HG02884 (cell line): Measurements from ENCODE around the gene OR1J2.
"Not testable (repeated sequence)": the region's sequence is repeated elsewhere in the genome, so short reads cannot be mapped to it uniquely, and the experiment has no call there.

Source experiments
- ATAC-seq: cut with Tn5 transposase; IDR thresholded peaks from one replicate; pipeline ENCODE4 v1.9.1; 2021; ENCODE audit warnings: mild to moderate bottlenecking, moderate library complexity; ENCODE audit not compliant: unreplicated experiment

OR1J2 gene

DNA sequence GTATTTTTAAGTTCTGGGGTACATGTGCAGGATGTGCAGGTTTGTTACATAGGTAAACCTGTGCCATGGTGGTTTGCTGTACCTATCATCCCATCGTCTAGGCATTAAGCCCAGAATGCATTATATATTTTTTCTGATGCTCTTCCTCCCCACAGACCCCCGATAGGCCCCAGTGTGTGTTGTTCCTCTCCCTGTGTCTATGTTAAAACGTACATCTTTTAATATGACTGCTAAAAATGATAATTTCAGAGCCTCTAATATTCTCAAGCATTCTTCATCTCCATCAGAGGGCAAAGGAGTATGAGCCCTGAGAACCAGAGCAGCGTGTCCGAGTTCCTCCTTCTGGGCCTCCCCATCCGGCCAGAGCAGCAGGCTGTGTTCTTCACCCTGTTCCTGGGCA, at the start of gene OR1J2:
Gene OR1J2 (plus strand): TSS at position 301 of the 400 bp plus-strand sequence. CDS start 0 bp downstream, at position 301.
- no peak for ATAC-seq

DNA sequence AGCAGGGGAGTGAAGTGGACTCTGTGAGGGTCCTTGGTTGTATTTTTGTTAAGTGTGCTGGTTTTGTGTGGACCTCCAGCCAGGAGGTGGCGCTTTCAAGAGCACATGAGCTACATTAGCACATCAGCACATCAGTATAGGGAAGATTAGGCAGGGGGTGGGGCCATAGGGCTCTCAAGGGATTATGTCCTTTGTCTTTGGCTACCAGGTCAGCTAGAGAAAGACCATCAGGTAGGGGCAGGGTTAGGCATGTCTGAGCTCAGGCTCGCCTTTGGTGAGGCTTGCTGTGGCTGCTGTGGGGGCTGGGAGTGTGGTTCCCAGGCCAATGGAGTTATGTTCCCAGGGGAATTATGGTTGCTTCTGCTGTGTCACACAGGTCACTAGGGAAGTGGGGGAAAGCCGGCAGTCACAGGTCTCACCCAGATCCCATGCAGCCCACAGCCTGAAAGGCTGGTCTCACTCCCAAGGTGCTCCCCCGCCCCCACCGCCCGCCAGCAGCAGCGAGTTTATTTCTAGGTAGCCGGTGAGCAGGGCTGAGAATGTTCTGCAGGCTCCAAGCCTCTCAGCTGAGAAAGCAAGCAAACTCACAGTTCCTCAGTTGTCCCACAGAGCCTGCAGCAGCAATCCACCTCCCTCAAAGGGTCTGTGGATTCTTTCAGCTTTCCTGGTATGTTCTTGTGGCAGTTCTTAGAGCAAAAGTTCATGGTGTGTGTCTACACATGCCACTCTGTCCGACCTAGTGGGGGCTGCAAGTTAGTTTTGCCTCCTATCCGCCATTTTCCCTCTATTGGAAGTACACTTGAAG, 46.6 kb upstream of the OR1J2 start:
- ATAC-seq: peak; percentile 82

GRCh38 chr9:122464633-122465567, 45.7 kb upstream of the OR1J2 start:
- ATAC-seq: peak; percentile 66

- ATAC-seq: no peak
Measured at GRCh38 chr9:122466456-122466855, 44.1 kb upstream of the OR1J2 start.

GRCh38 chr9:122468735-122469134, 41.9 kb upstream of the OR1J2 start:
- no peak for ATAC-seq

GRCh38 chr9:122474561-122474960, 36.0 kb upstream of the OR1J2 start:
- no peak for ATAC-seq

DNA sequence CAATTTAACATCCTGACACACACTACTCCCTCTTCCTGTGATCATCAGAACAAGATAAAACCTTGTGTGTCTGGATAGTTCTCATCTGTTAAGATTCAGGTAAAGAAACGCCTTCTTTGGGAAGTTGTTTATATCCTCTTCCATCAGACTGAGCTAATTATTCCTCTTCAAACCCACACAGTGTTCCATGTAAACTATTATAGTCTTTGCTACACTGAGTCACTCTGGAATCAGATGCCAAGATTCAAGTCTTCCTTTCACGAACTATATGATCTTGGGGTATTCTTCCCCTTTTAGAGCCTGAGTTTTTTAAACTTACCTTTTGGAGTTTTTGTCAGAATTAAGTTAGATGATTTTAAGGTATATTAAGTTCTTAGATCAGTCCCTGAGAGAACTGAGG, 34.9 kb upstream of the OR1J2 start:
- no peak for ATAC-seq

DNA sequence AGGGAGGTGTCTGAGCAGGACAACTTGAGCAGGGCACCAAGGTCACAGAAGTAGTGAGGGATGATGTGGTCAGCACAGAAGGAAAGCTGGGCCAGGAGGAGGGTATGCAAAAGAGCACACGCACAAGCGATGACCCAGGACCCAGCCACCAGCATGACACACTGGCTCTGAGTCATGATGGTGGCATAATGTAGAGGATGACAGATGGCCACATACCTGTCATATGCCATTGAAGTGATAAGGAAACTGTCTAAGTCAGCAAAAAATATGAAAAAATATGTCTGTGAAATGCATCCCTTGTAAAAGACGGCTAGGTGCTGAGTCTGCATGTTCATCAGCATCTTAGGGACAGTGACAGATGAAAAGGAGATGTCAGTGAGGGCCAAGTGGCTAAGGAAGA, 33.3 kb upstream of the OR1J2 start:
- no peak for ATAC-seq

- no peak for ATAC-seq
Measured at GRCh38 chr9:122477826-122478225, 32.8 kb upstream of the OR1J2 start, which contains the start of gene OR1J1. Gene OR1J1 (minus strand): TSS chr9:122477926. CDS start chr9:122477926, 0 bp downstream.

DNA sequence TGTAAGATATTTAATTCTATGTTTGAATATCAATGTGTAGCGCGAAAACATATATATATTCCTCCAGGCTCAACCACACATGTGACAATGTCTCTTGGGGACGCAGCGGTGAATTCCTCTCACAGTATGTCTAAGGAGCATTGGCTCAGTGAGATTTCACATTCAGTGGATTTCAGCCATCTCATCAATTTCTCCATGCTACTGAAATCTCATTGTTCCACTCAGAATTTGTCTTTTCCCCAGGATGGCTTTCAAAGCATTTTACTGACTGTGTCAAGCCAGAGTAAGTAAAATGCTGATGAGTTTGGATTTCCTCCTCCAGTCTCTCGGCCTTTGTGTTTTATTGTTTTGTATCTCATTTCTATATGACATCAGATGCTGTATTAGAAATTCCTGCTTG, 31.5 kb upstream of the OR1J2 start:
- no peak for ATAC-seq

GRCh38 chr9:122498883-122499288, 11.7 kb upstream of the OR1J2 start:
- no peak for ATAC-seq

GRCh38 chr9:122506964-122507363, 3.6 kb upstream of the OR1J2 start:
- ATAC-seq: no peak

DNA sequence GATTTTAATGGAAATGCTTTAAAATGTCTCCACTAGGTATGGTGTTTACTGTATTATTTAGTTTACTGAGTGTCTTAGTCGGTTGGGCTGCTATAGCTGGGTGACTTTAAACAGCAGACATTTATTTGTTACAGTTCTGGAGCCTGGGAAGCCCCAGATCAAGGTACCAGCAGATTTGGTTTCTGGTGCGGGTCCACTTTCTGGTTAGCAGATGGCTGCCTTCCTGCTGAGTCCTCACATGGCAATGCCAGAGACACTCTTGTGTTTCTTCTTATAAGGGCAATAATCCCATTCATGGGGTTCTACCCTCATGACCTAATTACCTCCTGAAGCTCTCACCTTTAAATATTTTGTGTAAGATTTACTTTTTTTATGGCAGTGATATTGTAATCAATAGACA, 7.6 kb downstream of the OR1J2 start:
- no peak for ATAC-seq

DNA sequence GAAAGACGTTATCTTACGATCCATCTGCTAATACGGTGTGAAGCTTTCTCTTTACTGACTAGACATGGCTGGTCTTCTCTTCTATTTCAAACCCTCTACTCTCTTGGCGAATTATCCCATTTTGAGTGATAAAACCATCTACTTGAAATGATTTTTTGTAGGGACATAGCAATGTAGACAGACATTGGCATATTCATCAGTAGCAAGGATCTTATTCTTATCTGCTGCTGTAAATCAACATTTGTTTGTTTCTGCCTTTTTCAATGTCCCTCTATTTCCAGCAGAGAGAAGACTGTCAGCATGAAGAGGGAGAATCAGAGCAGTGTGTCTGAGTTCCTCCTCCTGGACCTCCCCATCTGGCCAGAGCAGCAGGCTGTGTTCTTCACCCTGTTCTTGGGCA, 8.2 kb downstream of the OR1J2 start, which contains the start of gene OR1J4:
Gene OR1J4 (plus strand): TSS at position 301 of the 400 bp plus-strand sequence. CDS start 0 bp downstream, at position 301.
- ATAC-seq: no peak

DNA sequence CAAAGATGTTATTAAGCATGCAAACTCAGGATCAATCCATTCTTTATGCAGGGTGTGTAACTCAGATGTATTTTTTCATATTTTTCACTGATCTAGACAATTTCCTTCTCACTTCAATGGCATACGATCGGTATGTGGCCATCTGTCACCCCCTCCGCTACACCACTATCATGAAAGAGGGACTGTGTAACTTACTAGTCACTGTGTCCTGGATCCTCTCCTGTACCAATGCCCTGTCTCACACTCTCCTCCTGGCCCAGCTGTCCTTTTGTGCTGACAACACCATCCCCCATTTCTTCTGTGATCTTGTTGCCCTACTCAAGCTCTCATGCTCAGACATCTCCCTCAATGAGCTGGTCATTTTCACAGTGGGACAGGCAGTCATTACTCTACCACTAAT, 8.8 kb downstream of the OR1J2 start:
- no peak for ATAC-seq

GRCh38 chr9:122526602-122527001, 16.0 kb downstream of the OR1J2 start:
- ATAC-seq: no peak

DNA sequence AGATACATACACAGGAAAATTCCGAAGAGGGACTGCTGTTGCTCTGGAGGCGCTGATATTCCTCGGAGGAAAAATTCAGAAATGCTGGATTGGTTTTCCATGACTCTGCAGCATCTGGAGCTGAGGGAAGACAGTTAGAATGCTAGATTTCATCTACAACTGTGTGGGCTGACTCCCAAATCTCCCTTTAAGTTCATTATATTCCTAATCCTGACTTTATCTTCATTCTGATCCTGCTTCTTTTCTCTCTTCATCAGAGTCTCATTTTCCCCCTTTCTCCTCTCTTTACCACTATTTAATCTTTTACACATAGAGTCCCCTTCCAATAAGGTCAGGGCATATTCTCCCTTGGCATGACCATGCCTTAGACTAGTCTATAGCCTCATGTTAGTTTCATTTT, 16.6 kb downstream of the OR1J2 start, which contains the start of gene OR1N1:
Gene OR1N1 (minus strand): TSS at position 101 of the 400 bp plus-strand sequence. CDS start 0 bp downstream, at position 101.
- no peak for ATAC-seq

DNA sequence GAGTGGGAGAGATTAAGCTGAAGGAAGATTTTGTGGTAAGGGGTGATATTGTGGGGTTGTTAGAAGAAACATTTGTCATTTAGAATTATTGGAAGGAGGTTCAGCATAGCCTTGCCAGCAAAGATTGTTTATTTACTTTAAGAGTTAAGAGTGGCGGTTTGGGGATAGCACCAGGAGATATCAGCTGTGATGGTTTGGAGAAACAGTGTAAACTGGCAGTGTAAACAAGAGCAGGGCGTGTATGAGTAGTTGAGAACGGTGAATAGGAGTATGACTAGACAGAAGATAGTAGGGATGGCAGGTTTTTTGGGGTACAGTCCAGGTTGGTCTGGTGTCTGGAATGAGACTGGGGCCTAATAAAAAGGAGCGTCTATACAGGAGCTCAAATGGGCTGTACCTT, 20.6 kb downstream of the OR1J2 start:
- ATAC-seq: not testable (repeated sequence)

- no peak for ATAC-seq
Measured at GRCh38 chr9:122536134-122536533, 25.5 kb downstream of the OR1J2 start.

GRCh38 chr9:122537066-122537465, 26.5 kb downstream of the OR1J2 start:
- not testable (repeated sequence) for ATAC-seq

DNA sequence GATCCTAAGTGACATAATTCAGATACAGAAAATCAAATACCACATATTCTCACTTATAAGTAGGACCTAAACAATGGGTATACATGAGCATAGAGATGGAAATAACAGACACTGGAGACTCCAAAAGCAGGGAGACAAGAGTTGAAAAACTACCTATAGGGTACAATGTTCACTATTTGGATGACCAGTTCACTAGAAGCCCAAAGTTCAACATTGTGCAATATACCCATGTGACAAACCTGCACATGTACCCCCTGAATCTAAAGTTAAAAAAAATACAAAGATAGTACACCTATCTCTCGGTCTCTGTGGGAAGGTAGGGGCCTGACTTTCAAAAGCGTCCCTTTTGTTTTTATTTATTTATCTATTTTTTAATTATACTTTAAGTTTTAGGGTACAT, 28.2 kb downstream of the OR1J2 start:
- no peak for ATAC-seq
